Prostate gland (tissue), 2 donors: ENCODE results near the gene TLCD5. TPM values are rescaled to one million over a fixed set of nuclear protein-coding genes. Genes with fewer than 3 reads are reported as not detected.

Experiments used
- DNase-seq: peaks from one replicate; pipeline ENCODE4 v3.0.0-alpha.2; 2019; ENCODE audit warnings: low spot score
- H3K27ac ChIP-seq, 2 donors: fragments of 200-600 bp; sonication (generic); 2 replicates each; pipeline ENCODE4 v1.5.1; 2017 to 2019
- H3K27me3 ChIP-seq: fragments of 200-600 bp; sonication (generic); replicated peaks from 2 replicates; pipeline ENCODE4 v1.5.1; 2019; ENCODE audit not compliant: insufficient read depth
- H3K36me3 ChIP-seq, 2 donors: fragments of 200-600 bp; sonication (generic); 1 replicate in 1 of 2; 2 replicates in 1 of 2; pipeline versions ENCODE4 v1.5.1 to v1.8.1; 2017 to 2019
- H3K4me1 ChIP-seq: fragments of 200-600 bp; sonication (generic); replicated peaks from 2 replicates; pipeline ENCODE4 v1.5.1; 2019
- H3K4me3 ChIP-seq, 2 donors: fragments of 200-600 bp; sonication (generic); 2 replicates each; pipeline ENCODE4 v1.5.1; 2017 to 2019
- H3K9me3 ChIP-seq: fragments of 200-600 bp; sonication (generic); 2 replicates; pipeline ENCODE4 v1.5.1; 2017
- CTCF ChIP-seq, 4 experiments: fragments of 200-600 bp in 2 of 4; fragments of 450-650 bp in 2 of 4; sonication (generic) in 2 of 4; IDR thresholded peaks; 1 replicate in 3 of 4; 2 replicates in 1 of 4; pipeline ENCODE4 v1.5.1; 2016 to 2019; ENCODE audit warnings: antibody characterized with exemption in 4 of 4, mild to moderate bottlenecking in 2 of 4, moderate library complexity in 2 of 4
- POLR2A ChIP-seq: fragments of 450-650 bp; IDR thresholded peaks from one replicate; pipeline ENCODE4 v1.6.1; 2016; ENCODE audit warnings: antibody characterized with exemption, mild to moderate bottlenecking
- POLR2AphosphoS5 ChIP-seq: sonication (generic); formaldehyde crosslinking; IDR thresholded peaks from one replicate; pipeline ENCODE4 v1.6.1; 2017; ENCODE audit warnings: antibody characterized with exemption
- WGBS: methylation state at CpG from one replicate; pipeline ENCODE4 v1.1.5; 2018; 5-methylcytosine and 5-hydroxymethylcytosine counted together
- intact Hi-C: fragments of 100-400 bp; cut with DNase I; formaldehyde crosslinking; loops from one replicate; pipeline ENCODE4 v1.14.2; 2022
- total RNA-seq, 2 donors: library from RNA; depleted of rRNA; stranded (reverse); fragments of >200 nt; gene quantifications; one replicate each; pipeline ENCODE4 v1.1.0, GENCODE V29; 2016

The TLCD5 gene
- total RNA-seq, result 10 to 100 TPM in 1 of 2 donors, 1 to 10 TPM in 1; 7.8 to 10.6 TPM

GRCh38 chr11:120324932-120325810 is at the start of gene TLCD5:
TSS of gene TLCD5 (plus strand) at chr11:120325299. CDS start at chr11:120327442, 2,143 bp downstream.
- Histone ChIP-seq H3K27me3 (no peaks in the 10 kb centered on the region), H3K27ac (peak within 1 kb of the TSS; percentile 97 to 98), H3K4me1 (no peaks in the 10 kb centered on the region), H3K9me3 (no peaks in the 10 kb centered on the region), H3K36me3 (no peaks in the 10 kb centered on the region), H3K4me3 (peak within 1 kb of the TSS; percentile 61 to 62)
- TF ChIP-seq CTCF (IDR thresholded peaks at IDR 0.05) (peak in 2 of 4 experiments; percentile 11 to 14), POLR2AphosphoS5 (no peak), POLR2A (peak; percentile 60)
- peak; percentile 46 for DNase-seq
- under 1% methylated on average over 40 of the region's 84 CpGs for WGBS
- intact Hi-C loops, result no loop called here

- H3K36me3 ChIP-seq, result no peaks in the 10 kb centered on the region
- H3K27me3 ChIP-seq, result no peaks in the 10 kb centered on the region
- DNase-seq, result no peak
- TF ChIP-seq CTCF (IDR thresholded peaks at IDR 0.05) (no peak), POLR2A (no peak), POLR2AphosphoS5 (no peak)
- no peaks in the 10 kb centered on the region for H3K9me3 ChIP-seq
- no peak overlapping the region for H3K27ac ChIP-seq
- H3K4me3 ChIP-seq, result no peak overlapping the region
- WGBS, result 75% methylated on average over 5 of the region's 5 CpGs
- no peaks in the 10 kb centered on the region for H3K4me1 ChIP-seq
- intact Hi-C loops, result no loop called here
Measured at GRCh38 chr11:120279502-120279901, 45.6 kb upstream of the TLCD5 start.

- Histone ChIP-seq H3K27ac (no peak overlapping the region), H3K9me3 (no peaks in the 10 kb centered on the region), H3K4me3 (no peak overlapping the region), H3K27me3 (no peaks in the 10 kb centered on the region), H3K36me3 (no peaks in the 10 kb centered on the region), H3K4me1 (no peaks in the 10 kb centered on the region)
- intact Hi-C loops, result no loop called here
- DNase-seq, result no peak
- WGBS, result 40% methylated on average over 5 of the region's 5 CpGs
- no peak for TF ChIP-seq POLR2A
- no peak for TF ChIP-seq POLR2AphosphoS5
- no peak for TF ChIP-seq CTCF (IDR thresholded peaks at IDR 0.05)
Measured at GRCh38 chr11:120280600-120281051, 44.5 kb upstream of the TLCD5 start.

GRCh38 chr11:120281143-120281795 is 43.8 kb upstream of the TLCD5 start:
- H3K27me3 ChIP-seq, result no peaks in the 10 kb centered on the region
- no peaks in the 10 kb centered on the region for H3K4me1 ChIP-seq
- no peak for DNase-seq
- H3K36me3 ChIP-seq, result no peaks in the 10 kb centered on the region
- H3K27ac ChIP-seq, result no peak overlapping the region
- intact Hi-C loops, result no loop called here
- H3K9me3 ChIP-seq, result no peaks in the 10 kb centered on the region
- 35% methylated on average over 7 of the region's 7 CpGs for WGBS
- no peak overlapping the region for H3K4me3 ChIP-seq
- no peak for TF ChIP-seq POLR2A
- no peak for TF ChIP-seq CTCF (IDR thresholded peaks at IDR 0.05)
- no peak for TF ChIP-seq POLR2AphosphoS5
